ENCODE results near the gene EHBP1L1. TPM values are rescaled to one million over a fixed set of nuclear protein-coding genes. Genes with fewer than 3 reads are reported as not detected.
A peak's percentile ranks its signal among the peaks of the same experiment; 100 is the strongest.

EHBP1L1 gene
- polyA plus RNA-seq, 3 donors: 12.5 to 18.8 (median 18.2) TPM

DNA sequence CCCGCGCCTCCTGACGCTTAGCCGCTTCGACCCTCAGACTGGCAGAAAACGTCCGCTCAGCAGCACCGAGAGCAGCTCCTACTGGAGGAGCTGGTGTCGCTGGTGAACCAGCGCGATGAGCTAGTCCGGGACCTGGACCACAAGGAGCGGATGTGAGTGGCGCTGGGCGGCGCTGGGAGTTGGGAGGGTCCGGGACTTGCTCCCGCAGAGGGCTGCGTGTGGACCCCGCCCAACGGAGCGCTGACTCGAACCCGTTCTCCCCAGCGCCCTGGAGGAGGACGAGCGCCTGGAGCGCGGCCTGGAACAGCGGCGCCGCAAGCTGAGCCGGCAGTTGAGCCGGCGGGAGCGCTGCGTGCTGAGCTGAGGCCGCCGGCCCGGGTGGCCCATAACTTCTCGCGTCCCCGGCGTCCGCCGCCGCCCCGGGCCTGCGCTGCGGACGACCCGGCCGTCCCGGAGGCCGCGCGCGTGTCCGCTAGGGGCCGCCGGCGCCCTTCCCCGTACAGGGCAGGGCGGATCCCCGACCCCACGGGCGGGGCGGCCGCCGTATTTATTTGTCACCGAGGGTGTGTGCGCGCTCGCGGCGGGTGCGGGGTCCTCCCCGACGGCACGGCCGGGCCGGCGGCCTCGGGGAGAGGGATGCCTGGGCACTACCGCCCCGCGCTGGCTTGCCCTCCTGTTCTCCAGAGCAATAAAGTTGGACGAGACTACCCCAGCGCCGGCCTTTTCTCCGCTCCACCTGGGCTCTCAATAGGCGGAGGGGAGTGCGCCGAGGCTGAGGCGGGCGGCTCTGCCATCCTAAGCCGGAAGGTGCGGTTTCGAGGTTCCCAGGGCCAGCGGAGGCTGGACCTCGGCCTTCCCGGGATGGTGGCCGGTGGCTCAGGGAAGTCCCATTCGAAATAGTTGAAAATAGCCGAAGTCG, 16.3 kb downstream of the EHBP1L1 start:
- DNase-seq: no peak

DNA sequence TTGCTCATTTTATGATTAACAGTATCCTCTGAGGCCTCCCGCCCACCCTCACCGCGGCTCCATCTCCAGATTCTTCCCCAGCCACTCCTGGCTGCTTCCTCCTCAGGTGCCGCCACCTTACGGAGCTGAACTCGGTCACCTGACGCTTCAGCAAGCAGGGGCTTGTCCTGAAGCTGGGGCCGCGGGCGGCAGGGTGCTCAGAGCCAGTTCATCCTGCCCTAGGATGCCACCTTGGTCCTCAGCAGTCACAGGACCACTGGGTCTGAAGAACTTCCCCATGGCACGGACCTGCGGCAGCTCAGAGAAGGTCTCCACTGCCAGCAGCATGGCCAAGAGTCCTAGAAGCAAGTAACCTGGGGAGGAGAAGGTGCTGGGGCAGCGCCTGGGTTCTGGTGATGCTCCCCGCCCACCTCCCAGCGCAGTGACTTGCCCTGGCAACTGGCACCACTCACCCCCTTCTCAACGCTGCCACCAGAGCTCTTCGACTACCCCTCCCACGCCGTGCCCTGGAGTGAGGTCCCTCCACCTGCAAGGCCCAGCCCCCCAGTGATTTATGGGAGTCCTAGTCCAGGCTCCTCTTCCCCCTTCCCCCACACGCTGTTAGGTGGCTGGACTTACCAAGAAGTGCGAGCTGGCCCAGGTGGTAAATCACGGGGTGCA, 17.1 kb downstream of the EHBP1L1 start:
- DNase-seq: no peak

DNA sequence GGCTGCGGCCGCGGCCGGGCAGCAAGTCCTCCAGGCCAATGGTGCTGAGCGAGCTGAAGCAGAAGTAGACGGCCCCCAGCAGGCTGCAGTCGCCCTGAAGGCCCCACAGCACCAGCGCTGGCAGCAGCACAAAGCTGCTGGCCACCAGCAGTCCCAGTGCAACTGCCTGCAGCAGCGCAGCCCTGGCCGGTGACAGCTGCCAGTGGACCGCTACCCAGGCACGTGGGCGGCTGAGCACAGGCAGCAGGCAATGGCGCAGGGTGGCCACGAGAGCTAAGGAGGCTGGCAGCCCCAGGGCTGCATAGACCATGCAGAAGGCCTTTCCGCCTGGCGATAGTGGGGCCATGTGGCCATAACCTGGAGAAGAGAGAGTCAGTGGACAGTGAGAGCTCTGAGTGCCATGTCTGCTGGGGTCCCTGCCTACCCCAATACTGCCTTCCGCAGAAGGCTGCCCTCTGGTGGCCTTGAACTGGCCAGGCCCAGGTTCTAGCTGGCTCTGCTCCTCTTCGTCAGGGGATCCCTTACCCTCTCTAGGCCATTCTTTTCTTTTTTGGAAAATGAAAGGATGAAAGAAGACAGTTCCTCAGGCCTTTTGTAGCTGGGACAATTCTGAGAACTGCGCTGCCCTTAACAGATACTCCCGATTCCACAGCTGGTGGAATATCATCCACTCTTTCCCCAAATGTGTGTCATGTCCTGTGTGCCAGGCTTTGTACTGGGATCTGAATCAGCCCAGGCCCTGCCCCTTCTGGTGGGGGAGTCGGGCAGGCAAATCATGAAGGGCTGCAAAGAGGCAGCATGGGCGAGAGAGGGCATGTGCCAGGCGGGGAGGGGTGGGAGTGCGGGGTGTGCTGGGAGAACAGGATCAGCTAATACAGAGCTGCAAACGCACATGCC, 17.9 kb downstream of the EHBP1L1 start:
- DNase-seq: no peak

DNA sequence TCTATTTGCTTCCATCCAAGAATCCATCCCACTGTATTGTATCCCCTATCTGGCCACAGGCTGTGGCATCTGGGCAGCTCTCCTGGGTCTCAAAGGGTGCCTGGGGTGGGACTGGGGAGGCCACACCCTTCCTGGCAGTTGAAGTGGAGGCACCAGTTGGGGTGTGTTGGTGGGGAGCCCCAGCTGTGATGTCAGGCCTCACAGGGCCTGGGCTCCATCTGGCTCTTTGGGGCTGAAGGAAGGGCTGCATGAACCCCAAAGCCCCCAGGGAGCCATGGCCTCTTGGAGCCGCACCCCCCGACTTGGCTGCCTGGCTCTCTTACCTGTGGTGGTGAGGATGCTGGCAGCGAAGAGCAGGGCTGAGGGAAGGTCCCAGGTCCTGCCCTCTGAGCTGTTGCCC, 19.3 kb downstream of the EHBP1L1 start:
- DNase-seq: no peak

DNA sequence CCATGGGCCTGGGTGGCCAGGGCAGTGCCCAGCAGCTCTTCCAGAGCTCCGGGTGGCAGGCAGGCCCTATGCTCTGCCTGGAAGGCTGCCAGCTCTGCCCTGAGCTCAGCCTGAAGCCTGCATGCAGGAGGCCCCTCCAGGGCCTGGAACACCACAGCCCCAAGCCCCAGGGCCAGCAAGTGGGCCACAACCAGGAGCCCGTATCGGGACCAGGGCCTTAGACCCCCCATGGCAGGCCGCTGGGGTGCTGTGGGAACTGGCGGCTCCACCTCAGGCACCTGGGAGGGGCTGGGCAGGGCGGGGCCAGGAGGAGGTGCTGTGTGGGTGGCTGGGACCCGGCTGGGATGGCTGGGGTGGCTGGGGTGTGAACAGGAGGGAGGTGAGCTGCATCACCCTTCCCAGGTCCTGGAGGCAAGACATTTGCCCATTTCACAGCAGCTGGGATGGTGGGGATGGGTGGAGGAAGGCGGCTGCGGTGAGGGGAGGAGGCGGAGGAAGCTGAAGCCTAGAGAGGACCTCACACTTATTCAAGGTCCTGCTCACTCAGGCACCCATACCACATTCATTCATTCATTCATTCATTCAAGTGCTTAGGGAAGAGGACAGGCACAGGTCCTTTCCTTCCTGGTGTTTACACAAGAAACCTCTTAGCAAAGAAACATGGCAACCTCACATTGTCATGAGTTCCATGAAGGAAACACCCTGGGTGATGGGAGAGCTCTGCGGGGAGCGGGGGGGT, 19.9 kb downstream of the EHBP1L1 start, which contains the start of gene KCNK7:
Gene KCNK7 (minus strand): TSS at position 258 of the 739 bp plus-strand sequence. CDS start 28 bp downstream, at position 230.
- DNase-seq: no peak

DNA sequence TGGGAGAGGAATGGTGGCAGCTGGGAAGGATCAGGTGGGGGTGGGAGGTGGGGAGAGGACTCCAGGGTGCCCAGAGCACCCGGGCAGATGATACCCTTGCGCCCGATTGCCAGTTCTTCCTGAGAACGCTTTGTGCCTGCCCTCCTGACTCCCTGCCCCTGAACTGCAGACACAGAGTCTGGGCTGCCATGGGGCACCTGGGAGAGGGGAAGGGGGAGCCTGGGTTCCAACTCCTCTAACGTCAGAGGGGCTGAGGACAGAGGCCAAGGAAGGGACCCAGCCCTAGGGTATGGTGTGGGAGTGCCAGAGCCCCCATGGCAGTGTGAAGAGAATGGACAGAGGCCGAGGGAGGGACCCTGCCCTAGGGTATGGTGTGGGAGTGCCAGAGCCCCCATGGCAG, 20.7 kb downstream of the EHBP1L1 start:
- DNase-seq: no peak

DNA sequence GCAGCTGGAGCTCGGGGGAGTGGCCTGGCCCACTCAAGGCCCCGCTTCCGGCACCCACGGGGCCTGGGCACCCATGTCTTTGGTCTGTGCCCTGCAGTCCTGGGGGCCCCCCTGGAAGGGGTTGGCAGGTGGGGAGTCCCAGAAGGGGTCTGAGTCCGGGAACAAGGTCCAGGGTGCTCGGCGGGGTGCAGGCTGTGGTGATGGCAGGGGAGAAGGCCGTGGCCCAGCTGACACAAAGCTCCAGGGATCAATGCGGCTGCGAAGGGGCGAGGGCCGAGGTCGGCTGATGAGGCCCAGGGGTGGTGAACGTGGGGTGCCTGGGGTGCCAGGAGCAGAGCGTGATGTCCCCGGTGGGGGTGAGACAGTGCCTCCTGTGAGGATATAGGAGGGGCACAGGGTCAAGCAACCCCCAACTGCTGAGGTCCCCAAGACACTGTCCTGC, 22.4 kb downstream of the EHBP1L1 start:
- no peak for DNase-seq

DNA sequence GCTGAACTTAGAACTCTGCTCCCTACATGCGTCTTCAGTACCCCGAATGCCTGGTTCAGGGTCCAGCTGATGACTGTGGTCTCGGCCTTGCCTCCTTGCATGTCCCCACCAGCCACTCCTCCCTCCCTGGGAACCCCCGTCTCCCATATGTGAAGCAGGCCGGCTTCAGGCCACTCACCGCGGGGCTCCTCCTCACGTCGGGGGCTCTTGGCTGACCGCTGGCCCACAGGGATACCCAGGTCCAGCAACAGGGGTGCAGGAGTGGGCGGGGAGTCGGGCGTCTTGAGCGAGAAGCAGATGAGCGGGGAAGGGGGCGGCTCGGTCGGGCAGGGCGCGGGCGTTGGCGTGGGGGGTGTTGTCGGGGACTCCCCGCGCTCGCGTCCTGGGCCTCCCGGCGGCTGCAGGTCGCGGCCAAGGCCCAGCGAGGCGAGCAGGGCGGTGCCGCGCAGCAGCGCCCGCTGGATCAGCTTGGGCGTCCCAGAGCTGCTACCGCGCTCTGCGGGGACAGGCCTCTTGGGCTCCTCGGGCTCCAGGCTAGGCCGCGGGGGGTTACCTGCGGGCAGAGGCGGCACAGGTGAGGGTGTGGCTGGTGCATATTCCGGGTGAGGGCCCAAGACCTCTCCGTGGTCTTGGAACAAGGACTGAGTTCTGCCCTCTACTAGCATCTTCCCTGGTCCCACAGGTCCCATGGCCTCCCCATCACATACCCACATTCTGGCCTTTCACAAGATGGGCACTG, 23.5 kb downstream of the EHBP1L1 start:
- DNase-seq: no peak

DNA sequence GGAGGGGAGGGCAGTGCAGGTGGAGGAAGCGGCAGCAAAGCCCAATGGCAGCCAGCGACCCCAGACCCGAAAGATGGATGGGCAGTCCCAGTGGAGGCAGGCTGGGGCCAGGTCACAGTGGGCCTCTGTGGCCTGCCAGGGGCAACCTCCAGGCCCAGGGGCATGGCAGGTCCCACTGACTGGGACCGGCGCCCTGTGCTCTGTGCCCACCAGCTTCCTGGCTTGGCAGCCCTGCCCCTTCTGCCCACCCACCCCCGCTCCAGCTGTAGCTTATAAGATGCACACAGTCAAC, 24.0 kb downstream of the EHBP1L1 start:
- no peak for DNase-seq

DNA sequence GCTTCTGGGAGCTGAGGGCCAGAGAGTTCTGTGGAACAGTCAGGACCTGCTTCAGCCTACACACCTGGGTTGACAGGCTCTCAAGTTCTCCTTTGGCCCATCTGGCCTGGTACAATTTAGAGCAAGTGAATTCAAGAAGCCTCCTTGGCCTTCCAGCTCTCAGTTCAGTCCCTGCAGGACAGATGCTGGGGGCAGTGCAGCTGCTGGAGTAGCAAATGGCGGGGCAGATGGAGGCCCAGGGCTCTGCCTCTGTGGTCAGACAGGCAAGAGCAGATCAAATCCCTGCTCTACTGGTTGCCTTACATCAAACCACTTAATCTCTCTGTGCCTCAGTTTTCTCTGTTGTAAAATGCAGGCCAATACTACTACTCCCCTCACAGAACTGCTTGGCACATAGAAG, 28.4 kb downstream of the EHBP1L1 start:
- DNase-seq: no peak

DNA sequence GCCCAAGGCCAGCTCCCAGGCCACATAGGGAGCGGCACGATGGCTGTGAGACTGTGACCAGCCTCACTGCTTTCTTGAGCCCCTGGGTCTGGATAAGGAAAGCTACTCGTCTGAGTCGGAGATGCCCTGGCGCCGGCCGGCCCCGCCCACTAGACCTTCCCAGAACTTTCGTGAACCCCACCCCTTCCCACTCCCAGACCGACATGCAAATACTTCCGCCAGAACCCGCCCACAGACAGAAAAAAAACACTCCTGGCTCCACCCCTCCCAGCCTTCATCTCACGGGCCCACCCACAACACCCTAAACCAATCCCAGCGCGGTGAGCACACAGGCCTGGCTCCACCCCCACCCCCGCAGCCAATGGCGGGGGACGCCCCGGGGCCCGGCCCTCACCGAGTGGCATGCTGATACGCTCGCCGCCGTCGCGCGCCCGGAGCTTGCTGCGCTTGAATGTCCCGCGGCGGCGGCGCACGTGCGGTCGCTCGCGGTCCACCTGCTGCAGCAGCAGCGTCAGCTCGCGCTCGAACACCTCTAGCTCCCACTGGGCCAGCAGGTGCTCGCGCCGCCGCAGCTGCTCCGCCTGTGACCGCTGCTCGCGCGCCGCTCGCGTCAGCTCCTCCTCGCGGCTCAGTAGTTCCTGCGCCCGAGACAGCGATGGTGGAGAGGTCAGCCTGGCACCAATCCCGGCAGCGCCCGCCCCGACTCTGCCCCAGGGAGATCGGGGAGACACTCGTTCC, 31.2 kb downstream of the EHBP1L1 start:
- peak; percentile 97 for DNase-seq

DNA sequence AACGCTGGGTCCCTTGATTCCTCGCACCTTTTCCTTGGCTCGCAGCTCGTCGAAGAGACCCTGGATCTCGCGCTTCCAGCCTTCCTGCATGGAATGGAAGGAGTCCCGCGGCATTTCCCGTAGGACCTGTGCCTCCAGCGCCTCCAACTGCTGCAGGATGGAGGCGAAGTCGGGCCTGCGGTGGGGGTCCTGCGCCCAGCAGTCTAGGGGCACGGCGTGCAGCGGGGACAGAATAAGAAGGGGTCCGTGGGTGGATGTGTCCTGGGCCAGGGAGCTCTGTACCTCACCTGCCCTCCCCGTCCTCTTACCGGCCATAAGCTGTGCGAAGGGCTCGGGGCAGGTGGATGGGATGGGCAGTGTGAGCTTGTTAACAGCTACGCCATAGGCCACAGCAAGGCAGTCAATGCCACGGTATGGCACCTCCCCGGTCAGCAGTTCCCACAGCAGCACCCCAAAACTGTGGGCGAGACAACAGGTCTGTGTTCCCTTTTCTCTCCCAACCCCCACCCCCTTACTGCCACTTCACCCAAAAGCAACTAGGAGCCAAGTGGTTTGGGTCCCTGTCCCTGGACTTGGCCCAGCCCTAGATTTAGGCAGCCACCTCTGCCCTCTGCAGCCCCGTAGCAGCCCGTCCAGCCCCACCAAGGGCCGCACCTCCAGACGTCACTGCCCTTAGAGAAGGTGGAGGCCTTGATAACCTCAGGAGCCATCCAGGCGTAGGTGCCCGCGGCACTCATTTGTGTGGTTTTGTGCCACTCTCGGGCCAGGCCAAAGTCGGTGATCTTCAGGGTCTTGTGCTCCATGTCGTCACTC, 32.0 kb downstream of the EHBP1L1 start:
- no peak for DNase-seq

DNA sequence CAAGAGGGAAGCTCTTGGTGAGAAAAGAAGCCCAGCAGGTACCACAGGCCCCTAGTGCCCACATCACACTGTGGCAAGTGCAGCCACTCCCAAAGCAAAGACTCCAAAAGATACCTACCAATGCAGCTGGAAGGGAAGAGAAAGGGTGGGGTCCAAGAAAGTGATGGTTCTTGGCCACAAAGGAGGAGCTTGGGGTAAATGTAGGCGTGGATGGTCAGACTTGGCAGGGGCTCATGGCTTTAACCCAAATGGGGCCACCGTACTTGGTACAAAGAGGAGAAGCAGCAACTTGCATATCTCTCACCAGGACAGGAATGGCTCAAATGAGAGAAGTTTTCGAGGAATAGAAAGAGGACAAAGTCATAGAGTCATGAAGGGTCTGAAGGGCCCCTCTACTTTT, 33.4 kb downstream of the EHBP1L1 start:
- no peak for DNase-seq

DNA sequence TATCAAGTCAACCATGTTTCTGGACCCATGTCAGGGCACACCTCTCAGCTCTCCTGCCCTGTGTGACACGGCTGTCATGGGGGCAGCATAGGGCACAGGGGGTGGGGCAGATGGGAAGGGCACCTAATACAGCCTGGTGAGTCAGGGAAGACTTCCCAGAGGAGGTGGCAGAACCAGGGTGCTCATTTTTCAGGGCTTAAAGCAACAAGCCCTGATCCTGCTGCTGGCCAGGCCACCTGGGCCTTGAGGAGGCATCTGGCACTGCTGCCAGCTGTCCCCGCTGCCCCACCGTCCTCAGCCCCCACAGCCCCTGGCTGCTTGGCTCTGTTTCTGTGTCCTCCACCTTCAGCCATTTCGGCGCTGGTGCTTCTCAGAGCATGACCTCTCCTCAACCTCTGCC, 33.8 kb downstream of the EHBP1L1 start:
- DNase-seq: no peak

DNA sequence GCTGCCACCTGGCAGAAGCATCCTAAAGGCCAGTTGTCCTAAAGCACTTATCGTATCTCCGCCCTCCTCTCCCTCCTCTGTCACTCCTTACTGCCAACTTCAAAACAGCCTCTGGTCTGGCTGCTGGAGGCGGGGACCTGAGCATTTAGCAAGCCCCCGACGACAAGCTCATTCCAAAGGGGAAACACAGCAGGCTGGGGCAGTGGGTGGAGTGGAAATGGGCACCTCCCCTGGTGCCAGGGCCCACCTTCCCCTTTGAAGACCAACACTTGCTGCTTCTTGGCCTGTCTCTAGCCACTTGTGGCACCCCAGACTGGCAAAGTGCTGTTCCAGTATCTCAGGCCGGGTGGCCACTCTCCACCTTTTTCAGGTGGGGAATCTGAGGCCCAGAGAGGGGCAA, 34.6 kb downstream of the EHBP1L1 start:
- DNase-seq: no peak

DNA sequence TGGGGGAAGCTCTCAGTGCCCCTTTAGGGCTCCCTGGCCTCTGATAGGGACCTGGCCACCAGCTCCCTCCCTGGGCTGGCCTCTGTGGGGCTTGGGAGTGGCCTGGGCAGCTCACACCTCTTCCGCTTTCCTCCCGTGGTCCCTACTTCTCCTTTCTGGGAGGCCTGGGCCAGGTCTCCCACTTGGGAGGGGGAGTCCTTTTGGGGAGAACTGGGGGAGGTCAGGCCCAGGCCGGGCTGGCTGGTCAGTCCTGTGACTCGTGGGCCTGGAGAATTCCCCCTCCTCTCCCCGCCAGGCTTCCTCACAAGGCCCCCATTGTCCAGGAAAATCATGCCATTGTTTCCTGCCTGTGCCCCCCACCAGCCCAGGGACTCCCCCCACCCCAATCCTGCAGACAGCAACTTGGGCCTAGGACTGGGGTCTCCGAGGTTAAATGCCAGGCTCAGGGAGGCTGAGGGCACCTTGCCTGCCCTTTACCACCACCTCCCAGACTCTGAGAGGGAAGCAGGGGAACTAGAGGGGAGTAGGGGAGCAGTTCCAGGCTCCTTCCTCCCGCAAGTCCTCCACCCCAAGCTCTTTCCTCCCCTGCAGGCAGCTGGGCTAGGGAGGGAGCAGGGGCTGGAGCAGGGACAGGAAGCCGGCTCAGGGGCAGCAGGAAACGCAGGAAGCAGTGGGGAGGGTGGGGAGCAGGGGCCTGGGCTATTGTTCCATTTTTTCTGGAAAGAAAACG, 35.3 kb downstream of the EHBP1L1 start:
- DNase-seq: no peak

DNA sequence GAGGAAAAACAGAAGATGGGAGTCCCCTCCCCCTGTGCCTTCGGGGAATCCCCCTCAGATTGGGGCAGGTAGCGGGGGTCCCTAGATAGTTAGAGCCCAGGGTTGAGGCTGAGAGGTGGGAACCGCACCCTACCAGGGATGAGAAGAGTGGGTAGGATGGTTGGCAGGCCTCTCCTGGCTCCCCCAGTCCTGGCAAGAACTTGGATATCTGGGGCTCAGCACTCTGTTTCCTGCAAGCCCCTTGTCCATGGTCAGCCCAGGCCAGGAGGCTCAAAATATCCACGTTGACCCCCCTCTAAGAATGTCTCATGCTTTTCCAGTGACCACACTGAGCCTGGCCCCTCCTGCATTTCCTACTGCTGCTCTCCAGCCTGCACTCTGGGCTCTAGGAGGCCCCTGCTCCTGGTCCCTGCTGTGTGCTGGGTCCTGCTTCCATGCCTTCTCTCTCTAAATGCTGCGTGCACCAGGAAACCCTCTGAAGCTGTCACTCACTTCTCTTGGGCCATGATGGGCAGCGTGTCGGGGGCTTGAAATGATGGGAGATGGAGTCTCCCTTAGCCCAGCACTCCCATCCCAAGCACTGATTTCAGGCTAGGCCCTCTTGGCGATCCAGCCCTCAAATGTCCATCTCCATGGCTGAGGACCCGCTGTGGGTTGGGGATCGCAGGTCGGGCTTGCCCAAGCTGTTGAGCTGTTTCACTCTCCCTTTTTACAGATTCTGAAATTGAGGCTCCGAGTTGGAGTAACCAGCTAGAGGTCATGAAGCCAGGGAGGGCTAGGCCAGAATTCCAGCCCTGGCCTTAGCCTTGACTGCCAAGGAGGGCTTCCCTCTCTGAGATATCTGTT, 36.1 kb downstream of the EHBP1L1 start:
- DNase-seq: no peak

DNA sequence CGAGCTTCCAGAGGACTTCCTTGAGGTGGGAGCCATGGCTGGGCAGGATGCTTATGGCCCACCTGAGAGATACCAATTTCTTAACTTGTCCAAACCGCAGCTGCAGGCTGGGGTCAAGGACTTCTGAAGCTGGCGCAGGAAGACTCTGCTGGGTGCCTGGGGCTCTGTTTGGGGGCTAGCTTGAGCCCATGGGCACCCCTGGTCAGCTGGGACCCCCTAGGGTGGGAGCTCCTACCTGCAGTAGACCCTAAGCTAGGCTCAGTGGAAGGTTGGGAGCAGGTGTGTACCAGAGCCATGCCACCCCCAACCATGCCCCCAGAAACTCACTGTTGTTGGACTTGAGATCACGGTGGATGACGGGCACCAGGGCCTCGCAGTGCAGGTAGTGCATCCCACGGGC, 36.8 kb downstream of the EHBP1L1 start:
- no peak for DNase-seq

Data from renal pelvis (tissue), 4 donors.